NCI-H1436 (cell line): ENCODE results near the gene CCDC30.
A peak's percentile ranks its signal among the peaks of the same experiment; 100 is the strongest.
"Not testable (repeated sequence)": the region's sequence is repeated elsewhere in the genome, so short reads cannot be mapped to it uniquely, and the experiment has no call there.

Experiments
- DNase-seq: peaks from one replicate; lab custom pipeline; 2025; lab: John Stamatoyannopoulos, UW

CCDC30 gene

DNA sequence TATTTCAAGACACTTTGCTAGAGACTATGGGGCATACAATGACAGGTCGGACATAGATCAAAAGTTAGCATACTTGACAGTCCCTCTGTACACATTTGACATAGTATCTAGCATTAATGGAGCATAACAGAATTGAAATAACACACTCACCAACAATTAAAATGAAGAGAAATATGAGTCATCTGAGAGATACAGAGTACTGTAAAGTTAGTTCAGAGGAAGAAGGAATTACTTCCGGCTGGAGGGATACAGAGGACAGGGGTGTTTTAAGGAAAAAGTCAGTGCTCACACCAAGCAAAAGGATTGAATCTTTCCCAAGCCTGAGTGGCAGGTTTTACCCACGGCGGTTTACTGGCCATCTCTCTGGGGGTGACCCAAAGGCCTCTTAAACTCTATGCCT, 9.7 kb upstream of the CCDC30 start:
- DNase-seq = no peak

DNA sequence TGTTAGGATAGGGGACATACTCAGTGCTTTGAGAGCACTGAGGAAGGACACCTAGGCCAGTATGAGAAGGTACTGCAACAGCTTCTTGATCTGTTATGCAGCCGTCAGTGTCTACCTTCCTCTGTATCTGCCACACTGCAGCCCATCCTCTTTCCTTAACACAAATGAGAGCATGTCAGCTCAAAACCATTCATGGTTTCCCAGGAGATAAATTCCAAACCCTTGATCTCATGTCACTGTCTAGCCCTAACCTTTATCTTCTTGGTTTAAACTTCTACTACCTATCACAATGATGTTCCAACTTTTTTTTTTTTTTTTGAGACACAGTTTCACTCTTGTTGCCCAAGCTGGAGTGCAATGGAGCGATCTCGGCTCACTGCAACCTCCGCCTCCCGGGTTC, 8.7 kb upstream of the CCDC30 start:
- no peak for DNase-seq

DNA sequence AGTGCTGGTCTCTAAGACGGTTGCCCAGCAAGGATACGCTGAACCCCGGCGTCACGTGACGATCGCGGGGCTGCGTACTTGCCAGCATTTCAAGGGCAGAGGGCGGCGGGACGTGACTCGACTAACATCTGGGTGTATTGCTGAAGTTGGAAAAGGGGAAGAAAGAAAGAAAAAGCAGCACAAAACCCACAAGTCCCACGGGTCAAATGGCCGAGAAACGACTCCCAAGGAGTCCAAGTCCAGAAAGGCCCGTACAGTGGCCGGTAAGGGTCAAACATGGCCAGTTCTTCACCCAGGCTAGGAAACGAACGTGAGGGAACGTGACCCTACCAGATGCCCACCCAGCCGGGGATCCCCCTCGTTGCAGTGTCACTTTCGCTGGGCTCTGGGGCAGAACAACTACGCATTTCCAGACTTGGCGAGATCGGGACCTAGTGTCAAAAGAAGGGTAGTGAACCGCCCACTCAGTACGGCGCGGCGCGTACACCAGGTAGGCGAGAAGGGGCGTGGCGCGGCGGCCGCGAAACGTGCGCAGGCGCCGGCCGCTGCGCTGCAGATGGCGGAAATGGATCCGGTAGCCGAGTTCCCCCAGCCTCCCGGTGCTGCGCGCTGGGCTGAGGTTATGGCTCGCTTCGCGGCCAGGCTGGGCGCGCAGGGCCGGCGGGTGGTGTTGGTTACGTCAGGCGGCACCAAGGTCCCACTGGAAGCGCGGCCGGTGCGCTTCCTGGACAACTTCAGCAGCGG, 6.9 kb upstream of the CCDC30 start, which contains the start of the genes PPCS and ZMYND12:
Gene PPCS, plus strand, starts transcription at position 534 of the 744 bp plus-strand sequence. Its CDS starts 23 bp downstream, at position 557.
Gene ZMYND12, minus strand, starts transcription at position 13 of the 744 bp plus-strand sequence. CDS start 25 bp downstream, outside the sequence.
- DNase-seq = peak; percentile 81

DNA sequence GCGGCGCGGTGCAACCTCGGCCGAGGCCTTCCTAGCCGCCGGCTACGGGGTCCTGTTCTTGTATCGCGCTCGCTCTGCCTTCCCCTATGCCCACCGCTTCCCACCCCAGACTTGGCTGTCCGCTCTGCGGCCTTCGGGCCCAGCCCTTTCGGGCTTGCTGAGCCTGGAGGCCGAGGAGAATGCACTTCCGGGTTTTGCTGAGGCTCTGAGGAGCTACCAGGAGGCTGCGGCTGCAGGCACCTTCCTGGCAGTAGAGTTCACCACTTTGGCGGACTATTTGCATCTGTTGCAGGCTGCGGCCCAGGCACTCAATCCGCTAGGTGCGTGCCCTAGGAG, 6.4 kb upstream of the CCDC30 start:
- DNase-seq = peak; percentile 47

DNA sequence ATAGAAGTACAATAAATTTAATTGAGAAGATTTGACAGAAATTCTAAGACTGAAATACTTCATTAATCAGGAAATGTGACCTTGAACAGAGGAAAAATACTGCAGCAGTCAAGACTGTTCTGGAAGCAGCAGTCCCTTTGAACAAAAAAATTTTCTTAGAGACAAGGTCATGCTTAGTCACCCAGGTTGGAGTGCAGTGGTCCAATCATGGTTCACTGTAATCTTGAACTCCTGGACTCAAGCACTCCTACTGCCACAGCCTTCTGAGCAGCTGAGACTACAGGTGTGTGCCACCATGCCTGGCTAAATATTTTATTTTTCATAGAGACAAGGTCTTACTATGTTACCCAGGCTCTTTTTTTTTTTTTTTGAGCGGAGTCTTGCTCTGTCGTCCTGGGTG, 1.9 kb upstream of the CCDC30 start:
- DNase-seq = no peak

DNA sequence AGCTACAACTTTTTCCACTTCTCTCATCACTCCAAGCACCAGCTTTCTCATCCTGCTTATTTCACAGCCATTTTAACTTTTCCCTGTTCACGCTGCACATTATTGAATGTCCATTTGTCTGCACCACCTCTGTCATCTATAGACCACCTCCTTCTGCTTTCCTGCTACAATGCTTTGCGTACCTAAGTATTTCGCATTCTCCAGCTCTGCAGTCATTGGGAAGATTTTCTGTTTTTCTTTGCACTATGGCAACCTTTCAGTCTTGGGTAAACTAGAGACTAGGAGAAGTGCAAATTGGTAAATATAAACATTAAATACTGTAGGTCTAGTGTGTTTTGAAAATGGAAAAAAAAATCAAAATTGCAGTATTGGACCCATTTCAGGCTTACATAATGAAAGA, 835 bp downstream of the CCDC30 start:
- no peak for DNase-seq

DNA sequence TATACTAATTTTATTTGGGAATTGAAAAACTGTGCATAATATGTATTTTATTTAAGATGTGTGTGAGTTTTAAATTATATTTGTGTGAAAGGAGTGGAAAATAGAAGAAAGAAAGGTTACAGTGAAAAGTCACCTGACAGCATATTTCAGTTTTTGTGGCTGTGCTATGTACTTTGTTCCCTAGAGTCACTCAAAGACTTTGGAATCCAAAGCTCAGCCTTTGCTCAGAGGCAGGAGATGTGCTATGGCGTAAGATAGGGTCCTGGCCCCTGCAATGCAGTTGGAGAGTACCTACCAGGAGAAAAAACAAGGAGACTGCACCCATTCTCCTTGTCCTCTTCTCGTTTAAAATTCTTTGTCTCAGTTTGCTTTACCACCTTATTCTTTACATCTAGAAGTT, 2.9 kb downstream of the CCDC30 start:
- DNase-seq = no peak

DNA sequence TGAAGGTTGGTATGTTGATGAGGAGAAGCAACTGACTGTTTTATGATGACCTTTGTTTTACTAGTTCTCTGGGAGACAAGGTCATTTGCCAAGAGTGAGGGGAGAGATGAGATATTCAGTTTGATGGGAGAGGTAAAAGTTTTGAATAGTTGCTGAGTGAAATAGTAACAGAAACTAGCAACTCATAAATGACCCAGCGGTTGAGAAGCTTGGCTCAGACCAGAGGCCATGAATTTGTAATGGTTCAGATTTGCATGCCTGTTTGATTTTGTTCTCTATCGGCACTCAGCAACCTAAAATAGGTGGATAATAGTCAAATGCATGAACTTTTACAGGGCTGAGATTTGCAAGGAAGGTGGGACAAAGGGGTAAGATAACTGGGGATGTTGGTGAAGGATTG, 6.6 kb downstream of the CCDC30 start:
- DNase-seq = no peak

DNA sequence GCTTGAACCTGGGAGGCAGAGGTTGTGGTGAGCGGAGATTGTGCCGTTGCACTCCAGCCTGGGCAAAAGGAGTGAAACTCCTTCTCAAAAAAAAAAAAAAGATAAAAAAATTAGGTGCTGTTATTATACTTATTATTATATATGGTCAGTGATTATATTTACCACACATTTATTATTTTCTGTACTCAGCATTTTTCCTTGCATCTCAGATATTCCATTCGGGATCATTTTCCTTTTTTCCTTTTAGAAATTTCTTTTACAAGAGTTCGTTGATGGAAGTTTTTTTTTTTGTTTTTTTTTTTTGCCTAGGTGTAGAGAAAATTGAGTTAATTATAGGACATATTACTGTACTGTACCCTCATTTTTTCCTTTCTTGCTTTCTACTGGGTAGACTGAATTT, 13.5 kb downstream of the CCDC30 start:
- DNase-seq = no peak

DNA sequence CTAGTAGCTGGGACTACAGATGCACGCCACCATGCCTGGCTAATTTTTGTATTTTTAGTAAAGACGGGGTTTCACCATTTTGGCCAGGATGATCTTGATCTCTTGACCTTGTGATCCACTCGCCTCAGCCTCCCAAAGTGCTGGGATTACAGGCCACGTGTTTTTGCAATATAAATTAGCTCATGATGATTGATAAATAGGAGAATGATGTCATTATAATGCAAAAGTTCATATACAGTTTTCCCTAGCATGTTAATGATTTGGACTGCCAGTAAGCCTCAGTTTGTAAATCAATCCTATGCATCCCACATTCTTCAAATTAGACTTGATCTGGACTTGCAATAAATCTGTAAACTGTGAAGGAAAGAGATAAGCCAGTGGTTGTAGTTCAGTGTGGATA, 14.3 kb downstream of the CCDC30 start:
- not testable (repeated sequence) for DNase-seq

DNA sequence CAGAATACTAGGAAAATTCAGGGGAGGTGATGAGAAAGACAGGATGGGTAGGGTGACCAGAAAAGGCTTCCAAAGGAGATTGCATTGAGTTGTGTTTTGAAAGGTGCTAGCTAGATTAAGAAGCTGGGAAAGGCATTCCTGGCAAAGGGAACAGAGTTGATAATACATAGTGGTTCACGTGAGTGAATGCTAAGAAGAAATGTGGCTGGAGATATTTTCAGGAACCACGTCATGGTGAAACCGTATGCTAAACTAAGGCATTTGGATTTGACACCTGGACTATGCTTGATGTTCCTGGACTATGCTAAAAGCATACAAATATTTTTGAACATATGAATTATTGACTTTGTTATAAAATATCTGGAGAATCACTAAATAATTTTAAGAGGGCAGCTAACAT, 14.7 kb downstream of the CCDC30 start:
- no peak for DNase-seq

DNA sequence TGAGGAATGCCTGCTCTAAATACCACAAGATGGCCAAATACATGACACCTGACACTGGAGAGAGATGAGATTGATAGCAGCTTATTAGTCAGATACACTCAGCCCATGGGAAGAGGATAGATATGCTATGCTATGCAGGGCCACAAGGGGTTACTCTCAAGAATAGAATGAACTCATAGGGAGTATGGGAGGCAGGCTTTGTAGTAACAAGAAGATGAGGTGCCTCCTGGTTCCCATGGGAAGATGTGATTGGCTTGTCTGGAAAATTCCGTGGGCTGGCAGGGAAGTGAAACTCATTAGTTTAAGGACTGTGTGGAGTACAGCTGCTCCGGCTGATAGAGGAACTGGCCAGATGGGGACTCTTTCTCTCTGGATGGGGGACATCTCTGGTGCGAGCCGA, 16.5 kb downstream of the CCDC30 start:
- no peak for DNase-seq

DNA sequence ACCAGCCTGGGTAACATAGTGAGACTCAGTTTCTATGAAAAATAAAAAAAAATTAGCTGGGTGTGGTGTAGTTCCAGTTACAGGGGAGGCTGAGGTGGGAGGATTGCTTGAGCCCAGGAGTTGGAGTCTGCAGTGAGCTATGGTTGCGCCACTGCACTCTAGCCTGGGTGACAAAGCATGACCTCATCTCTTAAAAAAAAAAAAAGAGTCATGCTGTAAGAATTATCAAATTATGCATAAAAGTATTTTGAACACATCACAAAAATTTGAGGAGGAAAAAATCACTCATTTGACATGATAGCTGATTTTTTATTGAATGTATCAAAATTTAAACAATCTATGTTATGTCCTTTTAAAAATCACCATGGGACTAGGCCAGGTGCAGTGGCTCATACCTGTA, 17.8 kb downstream of the CCDC30 start:
- DNase-seq = no peak

DNA sequence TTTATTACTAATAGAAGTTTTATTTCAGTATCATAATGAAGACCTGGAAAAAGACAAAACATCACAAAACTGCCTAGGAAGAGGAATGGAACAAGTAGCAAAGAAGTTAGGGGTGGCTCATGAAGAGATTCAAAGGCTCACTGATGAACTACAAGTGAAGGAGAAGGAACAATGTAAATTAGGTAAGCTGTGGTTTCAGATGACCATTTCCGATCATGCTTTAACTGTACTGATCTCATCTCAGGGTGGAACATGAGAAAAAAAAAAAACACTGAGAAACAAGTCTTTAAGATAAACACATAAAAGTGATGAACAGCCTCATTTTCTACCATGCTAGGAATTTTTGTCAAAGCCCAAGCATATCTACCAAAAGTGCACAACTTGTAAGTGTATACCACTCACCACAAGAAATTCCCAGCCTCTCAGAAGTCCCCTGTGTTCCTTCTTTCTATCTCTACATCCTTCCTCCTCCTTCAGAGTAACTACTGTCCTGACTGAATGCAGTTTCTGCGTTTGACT, 19.6 kb downstream of the CCDC30 start:
- no peak for DNase-seq

DNA sequence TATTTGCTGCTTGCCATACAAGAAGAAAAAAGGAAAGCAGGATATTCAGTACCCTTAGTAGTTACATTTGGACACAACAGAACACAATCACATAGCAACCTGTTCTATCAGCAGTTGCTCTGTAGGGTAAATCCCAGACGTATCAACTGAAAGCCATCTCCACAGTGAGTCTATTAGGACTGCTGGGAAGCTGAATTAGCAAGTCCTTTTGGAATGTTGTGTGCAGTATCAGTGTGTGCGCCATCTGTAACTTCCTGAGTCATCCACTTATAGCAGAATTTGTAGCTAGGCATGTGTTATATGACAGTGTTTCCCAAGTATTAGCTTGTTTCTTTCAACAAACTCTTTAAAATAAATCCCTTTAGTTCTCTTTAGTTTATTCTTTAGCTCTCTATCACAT, 21.3 kb downstream of the CCDC30 start:
- no peak for DNase-seq

DNA sequence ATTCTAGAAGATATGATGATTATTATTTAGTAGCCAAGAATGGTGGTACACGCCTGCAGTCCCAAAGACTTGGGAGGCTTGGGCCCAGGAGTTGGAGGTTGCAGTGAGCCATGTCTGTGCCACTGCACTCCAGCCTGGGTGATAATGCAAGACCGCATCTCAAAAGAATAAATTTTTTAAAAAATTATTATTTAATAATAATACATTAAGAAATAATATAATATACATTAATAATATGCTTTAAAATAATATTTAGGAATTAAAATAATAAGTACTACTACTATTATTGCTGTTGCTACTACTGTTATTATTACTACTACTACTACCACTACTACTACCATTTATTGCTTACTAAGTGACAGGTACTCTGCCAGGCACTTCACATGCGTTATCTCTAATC, 27.2 kb downstream of the CCDC30 start:
- DNase-seq = no peak

DNA sequence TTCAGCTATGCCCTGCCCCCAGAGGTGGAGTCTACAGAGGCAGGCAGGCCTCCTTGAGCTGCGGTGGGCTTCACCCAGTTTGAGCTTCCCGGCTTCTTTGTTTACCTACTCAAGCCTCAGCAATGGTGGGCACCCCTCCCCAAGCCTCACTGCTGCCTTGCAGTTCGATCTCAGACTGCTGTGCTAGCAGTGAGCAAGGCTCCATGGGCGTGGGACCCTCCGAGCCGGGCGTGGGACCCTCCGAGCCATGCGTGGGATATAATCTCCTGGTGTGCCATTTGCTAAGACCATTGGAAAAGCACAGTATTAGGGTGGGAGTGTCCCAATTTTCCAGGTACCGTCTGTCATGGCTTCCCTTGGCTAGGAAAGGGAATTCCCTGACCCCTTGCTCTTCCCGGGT, 38.9 kb downstream of the CCDC30 start:
- not testable (repeated sequence) for DNase-seq

DNA sequence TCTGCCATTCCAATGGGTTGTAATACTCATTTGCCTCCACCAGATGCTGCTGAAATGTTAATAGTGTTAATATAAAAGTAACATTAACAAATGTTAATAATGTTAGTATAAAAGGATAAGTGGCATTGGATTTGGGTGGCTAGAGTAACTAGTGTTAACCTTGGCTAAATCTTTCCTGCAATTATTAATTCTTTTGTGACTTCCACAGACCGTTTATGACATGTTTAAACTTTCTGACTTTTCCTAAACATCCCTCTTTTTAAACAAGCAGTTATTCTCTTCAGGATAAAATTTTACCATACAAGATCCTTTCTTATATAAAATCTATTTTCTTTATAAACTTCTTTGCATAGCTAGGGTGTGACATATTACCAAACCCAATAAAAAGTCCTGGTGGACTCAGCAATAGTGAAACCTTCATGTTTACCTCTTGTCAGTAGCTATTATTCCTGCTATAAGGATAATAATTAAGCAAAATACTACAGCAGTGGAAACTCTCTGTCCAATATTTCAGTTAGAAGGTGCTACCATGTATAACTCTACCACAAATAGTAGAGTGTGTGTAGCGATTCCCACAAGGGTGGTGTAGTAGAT, 41.5 kb downstream of the CCDC30 start:
- DNase-seq = no peak

DNA sequence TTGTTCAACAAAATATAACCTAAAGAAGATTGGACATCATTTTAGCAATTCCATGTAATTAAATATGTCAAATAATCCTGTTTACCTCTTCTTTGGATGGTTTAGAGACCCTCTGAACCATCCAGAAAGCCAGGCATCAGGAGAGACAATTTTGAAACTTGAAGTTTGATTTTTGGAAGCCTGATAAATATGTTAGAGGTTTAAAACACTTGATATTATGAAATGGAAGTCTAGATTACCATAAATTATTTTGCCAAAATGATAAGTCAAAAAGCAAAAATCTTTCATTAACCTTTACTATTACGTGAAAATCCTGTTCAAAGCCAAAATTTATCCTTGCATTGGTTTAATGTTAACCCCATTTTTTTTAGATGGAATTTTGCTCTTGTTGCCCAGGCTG, 43.5 kb downstream of the CCDC30 start:
- no peak for DNase-seq

DNA sequence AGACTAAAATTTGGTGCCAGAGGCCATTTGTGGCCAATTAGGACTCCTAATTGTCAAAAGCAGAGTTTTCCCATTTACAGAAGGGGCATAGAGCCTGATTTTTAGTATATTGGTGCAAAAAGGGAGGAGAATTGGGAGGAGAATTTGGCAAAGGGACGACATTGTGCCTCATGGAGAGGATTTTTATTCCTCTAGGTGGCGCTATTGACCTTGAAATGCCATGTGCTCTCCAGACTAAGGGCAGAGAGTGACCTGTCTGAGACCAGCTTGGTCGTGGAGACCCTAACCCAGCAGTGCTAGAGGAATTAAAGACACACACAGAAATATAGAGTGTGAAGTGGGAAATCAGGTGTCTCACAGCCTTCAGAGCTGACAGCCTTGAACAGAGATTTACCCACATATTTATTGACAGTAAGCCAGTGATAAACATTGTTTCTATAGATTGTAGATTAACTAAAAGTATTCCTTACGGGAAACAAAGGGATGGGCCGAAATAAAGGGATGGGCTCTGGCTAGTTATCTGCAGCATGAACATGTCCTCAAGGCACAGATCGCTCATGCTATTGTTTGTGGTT, 48.6 kb downstream of the CCDC30 start:
- not testable (repeated sequence) for DNase-seq

DNA sequence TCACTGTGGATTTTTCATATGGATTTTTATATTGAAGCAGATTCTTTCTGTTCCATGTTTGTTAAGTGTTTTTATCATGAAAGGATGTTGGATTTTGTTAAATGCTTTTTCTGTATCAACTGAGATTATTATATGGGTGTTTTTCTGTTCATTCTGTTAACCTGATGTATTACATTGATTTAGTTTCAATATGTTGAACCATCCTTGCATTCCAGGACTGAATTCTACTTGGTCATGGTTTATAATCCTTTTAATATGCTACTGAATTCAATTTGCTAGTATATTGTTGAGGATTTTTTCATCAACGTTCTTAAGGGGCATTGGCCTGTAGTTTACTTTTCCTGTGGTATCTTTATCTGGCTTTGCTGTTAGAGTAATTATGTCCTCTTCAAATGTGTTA, 55.8 kb downstream of the CCDC30 start:
- DNase-seq = no peak

DNA sequence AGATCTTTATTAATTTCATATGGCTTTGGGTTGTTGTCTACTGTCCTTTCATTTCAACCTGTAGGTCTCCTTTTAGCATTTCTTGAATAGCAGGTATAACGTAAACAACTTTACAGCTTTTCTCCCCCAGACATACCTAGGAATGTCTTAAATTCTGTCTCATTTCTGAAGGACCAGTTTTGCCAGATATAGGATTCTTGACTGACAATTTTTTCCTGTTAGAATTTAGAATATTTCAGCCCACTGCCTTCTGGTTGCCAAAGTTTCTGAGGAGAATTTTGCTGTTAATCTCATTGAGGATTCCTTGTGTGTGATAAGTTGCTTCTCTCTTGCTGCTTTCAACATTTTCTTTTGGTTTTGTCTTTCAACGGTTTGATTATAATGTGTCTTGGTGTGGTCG, 60.1 kb downstream of the CCDC30 start:
- DNase-seq = no peak

DNA sequence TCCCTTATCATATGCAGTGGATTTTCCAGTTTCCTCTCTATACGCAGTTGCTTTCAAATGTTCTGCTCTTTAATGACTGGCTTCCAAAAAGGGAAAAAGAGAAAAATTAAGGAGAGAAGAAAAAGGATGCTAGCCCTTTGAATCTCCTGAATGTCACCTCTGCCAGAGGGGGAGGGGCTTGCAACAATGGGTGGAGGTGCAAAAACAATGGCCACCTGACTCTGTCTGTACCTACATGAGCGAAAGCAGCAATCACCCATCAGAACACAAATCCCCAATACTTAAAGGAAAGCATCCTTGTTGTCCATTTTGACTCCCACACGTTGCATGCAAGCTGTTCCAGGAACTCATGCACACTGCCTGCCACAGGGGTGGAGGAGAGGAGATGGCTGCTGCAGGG, 61.2 kb downstream of the CCDC30 start:
- DNase-seq = no peak
